ENCODE measurements around the gene CFAP70.

The CFAP70 gene

GRCh38 chr10:73310475-73310874, 48.2 kb downstream of the CFAP70 start:
- Histone ChIP-seq H3K36me3 (no peaks in the 10 kb centered on the region), H3K27me3 (no peaks in the 10 kb centered on the region), H3K4me1 (no peaks in the 10 kb centered on the region), H3K27ac (no peak overlapping the region), H3K4me3 (no peak overlapping the region), H3K9me3 (peaks cover 0 to 18% (median 6%) of the 10 kb centered on the region in 3 donors)
- TF ChIP-seq CTCF (IDR thresholded peaks at IDR 0.05): no peak
- intact Hi-C loops (cut with DNase I; ENCODE audit: low total_unique reads): no loop called here
- no peak for DNase-seq

- Histone ChIP-seq H3K27me3 (no peaks in the 10 kb centered on the region), H3K36me3 (no peaks in the 10 kb centered on the region), H3K9me3 (peaks cover 0 to 18% (median 6%) of the 10 kb centered on the region in 3 donors), H3K4me3 (no peak overlapping the region), H3K4me1 (no peaks in the 10 kb centered on the region), H3K27ac (no peak overlapping the region)
- intact Hi-C loops (cut with DNase I; ENCODE audit: low total_unique reads): no loop called here
- no peak for TF ChIP-seq CTCF (IDR thresholded peaks at IDR 0.05)
- no peak for DNase-seq
Measured at GRCh38 chr10:73307203-73307800, 51.4 kb downstream of the CFAP70 start.

- no peak for TF ChIP-seq CTCF (IDR thresholded peaks at IDR 0.05)
- H3K36me3 ChIP-seq: no peaks in the 10 kb centered on the region
- no peak overlapping the region for H3K4me3 ChIP-seq
- H3K9me3 ChIP-seq: peaks cover 0 to 18% (median 6%) of the 10 kb centered on the region in 3 donors
- DNase-seq: no peak
- no peak overlapping the region for H3K27ac ChIP-seq
- H3K4me1 ChIP-seq: no peaks in the 10 kb centered on the region
- intact Hi-C loops (cut with DNase I; ENCODE audit: low total_unique reads): no loop called here
- no peaks in the 10 kb centered on the region for H3K27me3 ChIP-seq
Measured at GRCh38 chr10:73306171-73306708, 52.4 kb downstream of the CFAP70 start.

GRCh38 chr10:73296946-73297345, 61.7 kb downstream of the CFAP70 start:
- no peak for TF ChIP-seq CTCF (IDR thresholded peaks at IDR 0.05)
- H3K4me3 ChIP-seq: no peak overlapping the region
- H3K27me3 ChIP-seq: no peaks in the 10 kb centered on the region
- DNase-seq: no peak
- no peaks in the 10 kb centered on the region for H3K9me3 ChIP-seq
- peaks cover 0 to 5% (median 0%) of the 10 kb centered on the region in 3 donors for H3K36me3 ChIP-seq
- H3K27ac ChIP-seq: no peak overlapping the region
- H3K4me1 ChIP-seq: no peaks in the 10 kb centered on the region
- intact Hi-C loops (cut with DNase I; ENCODE audit: low total_unique reads): no loop called here

- Histone ChIP-seq H3K27ac (no peak overlapping the region), H3K27me3 (no peaks in the 10 kb centered on the region), H3K9me3 (no peaks in the 10 kb centered on the region), H3K36me3 (peaks cover 0 to 10% (median 0%) of the 10 kb centered on the region in 3 donors), H3K4me3 (no peak overlapping the region), H3K4me1 (no peaks in the 10 kb centered on the region)
- DNase-seq: no peak
- TF ChIP-seq CTCF (IDR thresholded peaks at IDR 0.05): no peak
- intact Hi-C loops (cut with DNase I; ENCODE audit: low total_unique reads): no loop called here
Measured at GRCh38 chr10:73293461-73293860, 65.2 kb downstream of the CFAP70 start.
